Effector memory CD4-positive, alpha-beta T cell (primary cell): ENCODE data around the gene TUBD1.

ENCODE experiments used
- DNase-seq, 3 donors: peaks; one replicate each; pipeline ENCODE4 v3.0.0-alpha.2; 2020
- H3K27ac ChIP-seq: 2 replicates; pipeline ENCODE4 v1.7.0; 2013; ENCODE audit warnings: mild to moderate bottlenecking, low read length, moderate library complexity; ENCODE audit not compliant: insufficient read depth, poor library complexity, severe bottlenecking
- H3K27me3 ChIP-seq: replicated peaks from 2 replicates; pipeline ENCODE4 v1.7.0; 2013; ENCODE audit warnings: mild to moderate bottlenecking, low read length; ENCODE audit not compliant: insufficient read depth, control insufficient read depth, poor library complexity, severe bottlenecking
- H3K36me3 ChIP-seq: 2 replicates; pipeline ENCODE4 v1.7.0; 2013; ENCODE audit warnings: mild to moderate bottlenecking, low read length, moderate library complexity; ENCODE audit not compliant: control insufficient read depth, insufficient read depth
- H3K4me1 ChIP-seq: 2 replicates; pipeline ENCODE4 v1.7.0; 2013; ENCODE audit warnings: low read length, mild to moderate bottlenecking; ENCODE audit not compliant: control insufficient read depth, insufficient read depth, poor library complexity, severe bottlenecking
- H3K4me3 ChIP-seq: 2 replicates; pipeline ENCODE4 v1.7.0; 2013; ENCODE audit warnings: low read length, low read depth, mild to moderate bottlenecking; ENCODE audit not compliant: insufficient read depth, poor library complexity, severe bottlenecking
- H3K9me3 ChIP-seq: 2 replicates; pipeline ENCODE4 v1.7.0; 2013; ENCODE audit warnings: mild to moderate bottlenecking, low read length, moderate library complexity; ENCODE audit not compliant: control insufficient read depth

TUBD1 gene

DNA sequence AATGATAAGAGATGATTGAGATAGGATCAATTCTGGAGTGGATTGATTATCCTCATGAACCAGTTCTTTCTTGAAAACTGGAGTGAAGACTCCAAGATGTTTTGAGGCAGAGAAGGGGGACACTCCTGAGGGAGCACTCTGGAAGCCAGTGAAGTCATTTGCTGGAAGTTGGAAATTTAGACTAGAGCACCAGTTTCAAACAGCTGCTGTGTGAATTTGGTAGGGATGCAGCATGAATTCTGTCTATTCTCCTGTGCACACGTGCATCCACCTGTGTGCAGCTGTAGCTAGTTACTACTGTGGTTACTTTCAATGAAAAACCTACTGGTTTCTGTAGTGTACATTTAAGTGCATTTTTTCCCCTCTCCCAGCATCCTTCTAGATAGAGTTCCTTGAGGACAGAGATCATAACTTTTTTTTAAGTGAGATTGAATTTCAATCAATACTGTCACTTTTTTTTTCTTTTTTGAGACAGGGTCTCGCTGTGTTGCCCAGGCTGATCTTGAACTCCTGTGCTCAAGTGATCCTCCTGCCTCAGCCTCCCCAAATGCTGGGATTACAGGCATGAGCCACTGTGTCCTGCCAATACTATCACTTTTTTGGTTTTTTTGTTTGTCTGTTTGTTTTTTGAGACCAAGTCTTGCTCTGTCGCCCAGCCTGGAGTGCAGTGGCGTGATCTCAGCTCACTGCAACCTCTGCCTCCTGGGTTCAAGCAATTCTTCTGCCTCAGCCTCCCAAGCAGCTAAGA, 65.9 kb downstream of the TUBD1 start:
- peak overlapping the region; percentile 67 for H3K27ac ChIP-seq
- H3K9me3 ChIP-seq: no peaks in the 10 kb centered on the region
- no peaks in the 10 kb centered on the region for H3K27me3 ChIP-seq
- H3K4me3 ChIP-seq: no peak overlapping the region
- peaks cover 42% of the 10 kb centered on the region for H3K4me1 ChIP-seq
- H3K36me3 ChIP-seq: no peaks in the 10 kb centered on the region
- no peak for DNase-seq

DNA sequence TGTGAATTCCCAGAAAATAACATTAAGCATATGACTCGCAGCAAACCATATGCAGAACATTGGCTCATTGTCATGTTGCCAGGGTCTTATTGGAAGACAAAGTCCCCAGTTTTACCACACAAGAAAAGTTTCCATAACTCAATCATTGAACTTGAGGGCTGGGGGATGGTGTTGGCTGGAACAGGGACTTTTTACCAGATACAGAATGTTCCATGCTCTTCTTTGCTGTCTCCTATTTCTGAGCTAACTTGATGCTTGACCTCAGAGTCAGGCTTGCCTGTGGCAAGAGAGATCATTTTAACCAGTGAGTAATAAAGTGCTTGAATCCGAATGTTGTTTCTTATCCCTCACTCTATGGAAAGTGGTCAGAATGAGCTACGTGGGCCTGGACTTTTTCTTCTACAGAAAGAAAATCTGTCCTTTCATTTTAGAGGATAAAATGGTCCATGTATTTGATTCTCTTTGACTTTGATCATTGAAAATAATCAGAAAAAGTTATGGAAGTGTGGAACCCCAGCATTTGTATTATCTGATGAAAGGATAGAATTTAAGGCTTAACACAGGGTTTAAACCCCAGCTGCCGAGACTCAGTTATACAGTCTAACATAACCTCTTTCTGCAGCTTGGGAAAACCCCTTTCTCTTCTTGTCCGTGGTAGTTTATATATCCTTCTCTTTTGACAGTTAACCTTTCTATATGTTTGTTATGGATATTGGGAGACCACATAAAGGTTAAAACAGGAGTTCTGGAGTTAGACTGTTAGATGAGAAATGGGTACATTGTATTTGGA, 67.0 kb downstream of the TUBD1 start:
- no peak overlapping the region for H3K4me3 ChIP-seq
- H3K36me3 ChIP-seq: no peaks in the 10 kb centered on the region
- peak overlapping the region; percentile 24 for H3K27ac ChIP-seq
- no peaks in the 10 kb centered on the region for H3K27me3 ChIP-seq
- H3K9me3 ChIP-seq: no peaks in the 10 kb centered on the region
- peaks cover 42% of the 10 kb centered on the region for H3K4me1 ChIP-seq
- DNase-seq: no peak

GRCh38 chr17:59815965-59816364, 76.8 kb downstream of the TUBD1 start:
- DNase-seq: no peak
- H3K36me3 ChIP-seq: peaks cover 14% of the 10 kb centered on the region
- no peak overlapping the region for H3K27ac ChIP-seq

DNA sequence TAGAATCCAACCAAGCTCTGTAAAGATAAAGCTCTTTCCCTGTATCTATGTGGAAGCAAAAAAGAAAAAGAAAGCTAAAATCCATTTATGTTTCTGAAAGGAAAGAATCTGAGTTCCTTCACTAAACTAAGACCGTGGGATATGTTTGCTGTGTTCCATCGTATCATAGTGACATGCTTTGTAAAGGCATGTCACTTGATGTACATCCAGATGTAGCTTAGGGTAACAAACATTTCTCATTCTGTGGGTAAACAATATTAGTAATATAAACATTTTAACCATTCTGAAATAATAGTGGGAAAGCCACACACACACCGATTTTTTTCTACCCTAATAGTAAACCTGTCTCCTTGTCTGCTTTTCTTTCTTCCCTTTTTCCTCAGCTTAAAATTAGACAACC, 78.1 kb downstream of the TUBD1 start:
- Histone ChIP-seq H3K27me3 (no peaks in the 10 kb centered on the region), H3K36me3 (peaks cover 14% of the 10 kb centered on the region), H3K9me3 (no peaks in the 10 kb centered on the region), H3K4me1 (no peaks in the 10 kb centered on the region), H3K4me3 (no peak overlapping the region), H3K27ac (no peak overlapping the region)
- DNase-seq: no peak

More at GRCh38 chr17:59815965-59816364, 76.8 kb downstream of the TUBD1 start:
- H3K4me1 ChIP-seq: no peaks in the 10 kb centered on the region
- H3K4me3 ChIP-seq: no peak overlapping the region
- H3K9me3 ChIP-seq: no peaks in the 10 kb centered on the region
- H3K27me3 ChIP-seq: no peaks in the 10 kb centered on the region

DNA sequence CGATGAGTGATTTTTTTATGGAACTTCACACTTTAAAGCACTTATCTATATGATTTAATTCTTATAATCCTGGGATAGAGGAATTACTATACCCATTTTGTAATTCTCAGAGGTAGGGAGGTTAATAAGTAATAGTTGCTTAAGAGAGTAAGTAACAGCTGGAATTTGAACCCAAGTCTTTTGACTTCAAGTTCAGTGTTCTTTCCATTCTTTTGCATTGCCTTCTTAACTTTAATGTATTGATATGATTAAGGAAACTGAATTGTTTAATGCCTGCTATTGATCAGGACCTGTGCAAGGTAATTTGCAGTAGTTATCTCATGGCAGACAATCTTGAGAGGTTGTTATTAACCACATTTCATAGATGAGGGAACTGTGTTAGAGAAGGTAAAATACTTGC, 78.5 kb downstream of the TUBD1 start:
- Histone ChIP-seq H3K9me3 (no peaks in the 10 kb centered on the region), H3K4me1 (no peaks in the 10 kb centered on the region), H3K27me3 (no peaks in the 10 kb centered on the region), H3K4me3 (no peak overlapping the region), H3K27ac (no peak overlapping the region), H3K36me3 (peaks cover 14% of the 10 kb centered on the region)
- no peak for DNase-seq

- Histone ChIP-seq H3K4me1 (no peaks in the 10 kb centered on the region), H3K4me3 (no peak overlapping the region), H3K27ac (no peak overlapping the region), H3K27me3 (no peaks in the 10 kb centered on the region), H3K36me3 (peaks cover 14% of the 10 kb centered on the region), H3K9me3 (no peaks in the 10 kb centered on the region)
- no peak for DNase-seq
Observed at GRCh38 chr17:59812139-59812538, 80.6 kb downstream of the TUBD1 start.

GRCh38 chr17:59811209-59811608, 81.5 kb downstream of the TUBD1 start:
- Histone ChIP-seq H3K4me3 (no peak overlapping the region), H3K27me3 (no peaks in the 10 kb centered on the region), H3K4me1 (no peaks in the 10 kb centered on the region), H3K9me3 (no peaks in the 10 kb centered on the region), H3K36me3 (peaks cover 14% of the 10 kb centered on the region), H3K27ac (no peak overlapping the region)
- DNase-seq: no peak

- Histone ChIP-seq H3K36me3 (peaks cover 14% of the 10 kb centered on the region), H3K4me3 (no peak overlapping the region), H3K27me3 (no peaks in the 10 kb centered on the region), H3K4me1 (no peaks in the 10 kb centered on the region), H3K9me3 (no peaks in the 10 kb centered on the region), H3K27ac (no peak overlapping the region)
- no peak for DNase-seq
Observed at GRCh38 chr17:59810894-59811153, 81.9 kb downstream of the TUBD1 start.
